Measurements from ENCODE around the gene FGD1.

Gene FGD1

DNA sequence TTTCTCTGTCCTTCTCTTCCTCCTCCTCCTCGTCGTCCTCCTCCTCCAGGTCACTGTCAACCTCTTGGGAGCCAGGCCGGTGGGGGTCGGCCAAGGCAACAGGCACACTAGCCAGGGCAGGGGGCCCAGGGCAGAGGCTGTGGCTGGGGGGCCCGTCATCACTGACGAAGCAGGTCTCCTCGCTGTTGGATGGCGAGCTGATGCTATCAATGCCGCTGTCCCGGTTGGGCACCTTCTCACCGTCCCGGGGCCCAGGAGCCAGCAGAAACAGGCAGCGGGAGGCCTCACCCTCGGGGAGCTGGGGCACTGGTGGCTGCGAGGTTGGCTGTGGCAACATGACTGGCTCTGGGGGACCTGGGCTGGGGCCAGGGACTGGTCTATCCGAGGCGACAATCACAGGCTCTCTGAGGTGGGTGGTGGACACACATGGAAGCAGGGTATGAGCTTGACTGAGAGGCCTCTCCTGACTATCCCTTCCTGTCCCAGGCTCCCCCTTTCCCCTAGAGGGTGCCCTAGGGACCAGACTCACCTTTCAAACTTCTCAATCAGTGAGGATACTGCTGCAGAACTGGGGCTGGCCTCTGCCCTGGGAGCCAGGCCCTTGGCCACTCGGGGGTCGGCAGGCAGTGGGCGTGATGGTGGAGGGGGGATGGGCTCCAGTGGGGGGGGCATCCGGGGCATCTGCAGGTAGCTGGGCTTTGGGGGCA lies 25.8 kb downstream of the FGD1 start:
- DNase-seq = no peak

DNA sequence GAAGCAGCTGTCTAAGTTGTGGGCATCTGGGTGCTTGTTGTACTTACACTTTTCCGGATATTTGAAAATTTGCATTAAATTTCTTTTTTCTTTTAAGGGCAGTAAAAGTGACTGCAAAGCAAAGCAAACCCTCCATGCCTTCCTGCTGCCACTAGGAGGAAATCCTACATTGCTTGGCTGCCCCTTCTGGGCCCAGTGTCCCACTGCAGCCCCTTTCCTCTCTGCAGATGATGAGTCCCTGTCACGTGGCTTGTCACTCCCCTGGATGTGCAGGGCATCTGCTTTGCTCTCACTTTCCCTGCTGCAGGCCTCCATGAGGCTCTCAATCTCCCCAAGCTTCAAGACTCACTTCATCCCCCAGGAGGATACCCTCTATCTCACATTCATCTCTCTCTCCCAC lies 43.1 kb downstream of the FGD1 start:
- DNase-seq = no peak

DNA sequence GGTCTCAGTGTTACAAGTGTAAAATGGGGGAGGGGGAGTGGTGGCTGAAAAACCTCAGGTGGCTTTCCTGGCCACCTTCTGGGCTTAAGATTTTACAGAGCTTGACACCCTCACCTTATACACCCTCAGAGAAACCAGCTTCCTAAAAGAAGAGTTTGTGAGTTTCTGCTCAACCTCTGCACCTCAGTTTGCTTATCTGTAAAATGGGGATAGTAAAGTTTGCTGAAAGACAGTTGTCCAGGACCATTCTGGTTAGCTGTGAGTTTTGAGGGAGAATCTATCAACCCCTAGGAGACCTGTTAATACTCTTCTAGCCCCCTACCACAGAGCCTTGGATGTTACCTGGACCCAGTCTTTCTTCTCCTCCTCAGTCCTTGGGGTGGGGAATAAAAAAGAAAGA lies 46.1 kb downstream of the FGD1 start:
- DNase-seq = no peak

DNA sequence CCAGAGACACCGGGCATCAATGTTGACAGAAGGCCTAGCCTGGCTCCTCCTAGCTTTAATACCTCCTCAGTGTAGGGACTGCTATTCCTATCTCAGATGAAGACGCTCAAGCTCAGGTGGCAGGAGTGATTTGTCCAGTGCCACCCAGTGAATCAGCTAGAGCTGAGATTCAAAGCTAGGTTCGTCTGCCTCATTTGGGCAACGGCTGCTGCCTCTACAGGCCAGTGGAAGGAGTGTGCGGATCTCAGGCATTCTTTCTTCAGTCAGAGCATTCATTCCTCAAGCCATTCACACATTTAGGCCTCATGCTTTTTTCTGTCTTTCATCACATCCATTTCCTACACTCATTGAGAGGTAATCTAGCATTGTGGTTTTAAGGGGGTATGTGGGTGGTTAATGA lies 48.6 kb downstream of the FGD1 start:
- DNase-seq = no peak

DNA sequence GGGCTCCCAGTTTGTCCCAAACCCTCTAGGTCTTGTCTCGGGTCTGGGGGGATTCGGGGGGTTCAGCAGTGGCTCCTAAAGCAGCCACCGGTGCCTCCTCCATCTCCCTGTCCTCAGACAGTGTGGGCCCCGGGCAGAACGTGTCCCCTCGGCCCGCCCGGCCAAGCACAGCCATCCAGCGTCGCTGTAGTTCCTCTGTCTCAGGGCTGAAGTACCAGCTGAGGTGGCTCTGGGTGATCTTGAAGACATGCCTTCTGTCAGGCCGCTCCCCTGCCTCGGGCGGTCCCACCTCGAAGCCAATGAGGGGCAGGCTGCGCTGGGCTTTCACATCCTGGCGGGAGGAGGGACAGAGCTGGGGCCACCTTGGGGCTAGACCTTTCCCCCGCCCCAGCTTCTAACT lies 50.0 kb downstream of the FGD1 start:
- no peak for DNase-seq

DNA sequence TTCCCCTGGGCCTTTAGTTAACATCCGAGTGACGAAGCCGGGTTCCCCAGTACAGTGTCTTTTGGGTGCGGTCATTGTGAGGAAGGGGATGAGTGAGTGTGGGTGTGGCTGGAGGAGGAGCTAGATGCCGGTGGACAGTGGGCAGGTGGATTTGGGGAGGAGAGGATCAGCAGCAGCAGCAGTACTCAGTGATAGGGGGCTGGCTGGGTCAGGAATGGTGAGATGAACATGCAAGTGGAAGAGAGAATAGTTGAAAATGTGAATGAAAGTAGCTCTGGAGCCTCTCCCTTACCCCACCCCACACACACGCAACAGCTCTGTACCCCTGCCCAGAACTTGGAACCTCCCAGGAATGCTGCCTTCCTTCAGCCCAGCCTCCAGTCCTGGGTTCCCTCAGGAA lies 51.3 kb downstream of the FGD1 start:
- DNase-seq = no peak

DNA sequence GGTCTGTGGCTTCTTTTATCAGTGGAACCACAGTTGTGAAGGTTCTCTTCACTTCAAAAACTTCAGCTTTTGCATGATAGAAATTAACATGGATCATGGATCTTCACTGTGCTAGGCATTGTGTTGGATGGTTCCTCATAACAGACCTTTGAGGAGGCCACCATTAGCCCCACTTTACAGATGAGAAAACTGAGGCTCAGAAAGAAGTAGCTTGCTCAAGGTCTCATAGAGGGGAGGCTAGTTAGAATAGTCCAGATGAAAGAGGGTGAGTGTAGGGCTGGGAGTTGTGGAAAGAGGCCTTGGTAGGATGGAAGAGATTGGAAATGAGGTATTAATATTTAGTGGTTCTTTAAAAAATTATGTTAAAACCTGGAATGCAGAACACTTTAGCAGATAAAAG lies 53.2 kb downstream of the FGD1 start:
- no peak for DNase-seq

DNA sequence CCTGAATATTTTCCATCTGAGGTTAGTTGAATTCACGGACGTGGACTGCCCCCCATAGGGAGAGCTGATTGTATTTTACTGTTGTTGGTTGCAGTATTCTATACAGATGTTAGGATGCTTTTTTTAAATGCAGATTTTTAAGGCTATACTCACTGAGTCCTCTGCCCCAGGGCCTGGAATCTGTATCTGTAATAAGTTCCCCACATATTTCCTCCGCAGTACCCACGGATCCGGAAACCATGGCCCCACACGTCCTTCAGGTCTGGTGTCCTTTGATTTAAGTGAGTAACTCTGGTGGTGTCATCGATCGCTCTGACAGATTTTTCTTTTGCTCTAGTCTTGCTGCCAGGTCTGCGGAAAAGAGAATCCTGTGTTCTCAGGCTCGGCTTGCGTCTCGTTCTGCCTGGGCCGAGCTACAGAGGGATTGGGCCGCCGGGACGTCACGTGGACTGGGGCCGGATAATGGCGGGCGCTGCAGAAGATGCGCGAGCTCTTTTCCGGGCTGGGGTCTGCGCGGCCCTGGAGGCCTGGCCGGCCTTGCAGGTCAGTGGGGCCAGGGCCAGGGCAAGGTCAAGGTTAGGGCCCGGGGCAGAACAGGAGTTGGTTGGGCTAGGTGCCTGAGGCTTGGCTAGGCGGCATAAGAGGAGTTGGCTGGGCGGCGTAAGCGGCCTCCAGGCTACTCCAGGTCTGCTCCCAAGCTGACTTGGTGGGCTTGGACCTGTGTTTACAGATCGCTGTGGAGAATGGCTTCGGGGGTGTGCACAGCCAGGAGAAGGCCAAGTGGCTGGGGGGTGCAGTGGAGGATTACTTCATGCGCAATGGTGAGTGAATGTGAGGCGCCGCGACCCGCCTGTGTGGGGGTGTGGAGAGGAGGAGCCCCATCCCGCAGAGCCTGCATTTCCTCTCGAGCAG lies 55.8 kb downstream of the FGD1 start, which contains the start of gene TSR2:
Gene TSR2 (plus strand): TSS at position 445 of the 912 bp plus-strand sequence. CDS start 18 bp downstream, at position 463.
- DNase-seq = peak; percentile 67 to 74

DNA sequence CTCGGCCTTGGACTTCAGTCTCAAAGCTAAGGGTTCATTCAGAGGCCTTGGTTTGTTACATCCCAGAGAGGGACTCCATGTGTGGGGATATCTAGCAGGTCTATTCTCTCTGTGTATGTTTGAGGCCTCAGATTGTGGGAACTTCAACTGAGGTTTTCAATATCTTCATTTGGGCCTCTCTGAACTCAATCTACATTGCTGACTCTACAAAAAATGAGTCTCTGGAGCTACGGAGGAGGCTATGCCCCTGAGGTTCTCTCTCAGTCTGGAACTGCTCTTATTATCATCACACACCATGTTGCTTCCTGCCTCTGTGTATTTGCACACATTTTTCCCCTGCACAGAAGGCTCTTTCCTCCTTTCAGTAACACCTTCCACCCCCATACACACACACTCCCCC lies 60.9 kb downstream of the FGD1 start:
- no peak for DNase-seq

DNA sequence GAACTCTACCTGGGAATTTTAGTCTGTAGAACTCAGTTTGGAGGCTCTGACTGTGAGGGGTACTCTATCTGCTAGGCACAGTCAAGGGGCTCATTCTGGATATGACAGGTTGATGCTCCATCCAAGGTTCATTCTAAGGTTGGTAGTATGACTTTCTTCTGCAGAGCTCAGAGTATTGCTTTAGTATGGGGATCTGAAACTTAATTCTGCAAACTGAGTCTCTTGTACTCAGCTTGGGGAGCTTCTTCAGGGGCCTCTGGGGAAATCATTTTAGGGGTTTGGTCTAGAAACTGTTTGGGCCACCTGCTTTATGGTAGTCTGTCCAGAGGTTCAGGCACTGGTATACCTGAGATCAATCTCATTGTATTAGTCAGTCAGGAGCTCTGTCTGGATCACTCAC lies 65.5 kb downstream of the FGD1 start:
- DNase-seq = no peak

DNA sequence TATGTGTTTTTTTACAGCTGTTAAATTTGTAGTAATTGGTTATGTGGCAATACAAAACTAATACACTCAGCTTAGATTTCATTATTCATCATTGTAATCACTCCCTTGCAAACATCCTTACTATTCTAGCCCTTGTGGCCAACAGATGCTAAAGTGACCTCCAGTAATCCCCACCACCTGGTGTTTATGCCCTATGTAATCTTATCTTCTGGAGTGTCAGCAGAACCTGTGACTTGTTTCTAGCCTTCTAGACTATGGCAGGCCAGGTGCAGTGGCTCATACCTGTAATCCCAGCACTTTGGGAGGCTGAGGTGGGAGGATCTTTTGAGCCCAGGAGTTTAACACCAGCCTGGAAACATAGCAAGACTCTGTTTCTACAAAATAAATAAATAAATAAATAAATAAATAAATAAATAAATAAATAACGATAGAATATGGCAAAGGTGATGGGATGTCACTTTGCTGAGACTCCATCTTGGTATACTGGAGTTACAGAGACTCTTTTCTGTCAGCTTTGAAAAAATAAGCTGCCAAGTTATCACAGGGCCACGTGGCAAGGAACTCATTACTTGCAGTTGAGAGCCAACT lies 68.1 kb downstream of the FGD1 start:
- DNase-seq = no peak

DNA sequence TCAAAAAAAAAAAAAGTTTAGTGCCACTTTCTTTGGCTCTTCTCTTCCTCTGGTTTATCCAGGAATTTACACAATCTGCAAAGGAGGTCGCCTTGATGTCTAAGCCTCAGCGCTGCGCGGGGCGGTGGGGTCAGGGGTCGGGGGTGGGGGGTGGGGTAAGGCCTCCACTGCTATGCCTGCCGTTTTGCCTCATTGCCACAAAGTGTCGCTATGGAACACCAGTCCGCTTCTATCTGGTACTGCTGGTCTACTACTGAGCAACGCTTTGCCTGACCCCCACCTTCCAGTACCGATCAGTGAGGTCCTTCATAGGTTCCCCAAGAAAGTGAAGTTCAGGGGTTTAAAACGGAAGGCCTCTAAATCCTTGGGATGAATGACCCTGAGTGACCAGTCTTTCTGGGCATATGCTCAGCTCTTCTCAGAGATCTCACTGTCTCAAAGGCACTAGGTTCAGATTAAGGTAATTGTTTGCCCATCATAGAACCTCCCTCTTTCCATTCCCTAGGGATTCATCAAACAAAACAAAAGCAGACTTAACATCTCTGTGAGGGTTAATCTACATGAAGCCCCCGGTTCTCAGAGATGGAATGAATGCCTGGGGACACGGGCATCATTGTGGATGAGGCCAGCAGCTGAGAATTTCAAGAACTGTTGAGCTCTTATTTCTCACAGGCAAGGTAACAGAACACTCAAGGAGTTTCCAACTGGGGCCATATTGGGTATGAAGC lies 72.7 kb downstream of the FGD1 start:
- DNase-seq = no peak

DNA sequence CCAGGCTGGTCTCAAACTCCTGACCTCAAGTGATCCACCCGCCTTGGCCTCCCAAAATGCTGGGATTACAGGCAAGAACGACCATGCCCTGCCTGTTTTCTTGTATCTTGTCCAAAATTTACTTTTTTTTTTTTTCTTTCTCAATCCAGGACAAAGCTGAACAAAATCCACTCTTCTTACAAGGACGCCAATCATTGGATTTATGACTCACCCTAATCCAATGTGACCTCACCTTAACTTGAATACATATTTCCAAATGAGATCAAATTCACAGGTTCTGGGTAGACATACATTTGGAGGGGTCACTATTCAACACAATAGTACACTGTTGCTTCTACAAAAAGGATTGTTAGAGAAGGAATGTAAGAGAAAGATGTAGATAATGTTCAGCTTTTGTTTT lies 73.9 kb downstream of the FGD1 start:
- no peak for DNase-seq

DNA sequence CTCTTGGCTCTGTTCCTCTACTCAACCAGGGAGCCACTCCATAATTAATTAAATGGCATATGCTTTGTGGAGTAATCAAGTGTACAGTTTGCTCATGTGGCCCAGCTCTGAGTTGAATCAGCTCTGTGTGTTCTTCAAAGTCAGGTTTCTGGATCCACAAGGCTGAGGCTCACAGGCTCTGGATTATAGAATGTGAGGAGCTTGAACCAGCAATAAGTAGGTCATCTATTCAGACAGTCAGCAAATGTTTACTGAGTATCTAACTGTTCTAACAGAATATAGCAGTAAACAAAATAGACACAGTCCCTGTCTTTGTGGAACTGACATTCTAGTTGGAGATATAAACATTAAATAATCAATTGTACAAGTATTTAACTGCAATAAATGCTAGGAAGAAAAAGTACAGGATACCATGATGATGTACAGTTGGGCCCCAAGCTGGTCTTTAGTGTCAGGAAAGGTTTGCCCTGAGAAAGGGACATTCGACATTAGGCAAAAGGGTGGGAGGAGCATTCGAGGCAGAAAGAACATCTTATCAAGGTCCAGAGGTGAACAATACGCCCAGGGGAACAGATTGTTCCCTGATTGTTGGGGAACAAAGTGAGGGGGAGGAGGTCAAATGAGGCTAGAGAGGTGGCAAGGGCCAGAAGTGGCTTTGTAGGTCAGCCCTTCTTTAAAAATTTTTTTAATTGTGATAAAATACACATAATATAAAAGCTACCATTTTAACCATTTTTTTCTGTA lies 76.3 kb downstream of the FGD1 start:
- no peak for DNase-seq

DNA sequence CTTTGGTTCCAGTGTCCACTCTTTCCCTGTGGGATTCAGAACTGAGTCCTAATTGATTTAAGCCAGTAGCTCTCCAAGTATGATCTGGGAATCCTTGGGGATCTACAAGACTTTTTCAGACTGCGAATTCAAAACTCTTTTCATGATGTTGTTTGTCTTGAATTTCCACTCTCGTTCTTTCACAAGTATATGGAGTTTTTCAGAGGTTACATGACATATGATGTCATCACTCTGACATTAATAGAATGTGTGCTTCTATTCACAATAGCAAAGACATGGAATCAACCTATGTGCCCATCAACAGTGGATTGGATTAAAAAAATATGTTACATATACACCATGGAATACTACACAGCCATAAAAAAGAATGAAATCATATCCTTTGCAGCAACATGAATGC lies 79.1 kb downstream of the FGD1 start:
- DNase-seq = no peak

DNA sequence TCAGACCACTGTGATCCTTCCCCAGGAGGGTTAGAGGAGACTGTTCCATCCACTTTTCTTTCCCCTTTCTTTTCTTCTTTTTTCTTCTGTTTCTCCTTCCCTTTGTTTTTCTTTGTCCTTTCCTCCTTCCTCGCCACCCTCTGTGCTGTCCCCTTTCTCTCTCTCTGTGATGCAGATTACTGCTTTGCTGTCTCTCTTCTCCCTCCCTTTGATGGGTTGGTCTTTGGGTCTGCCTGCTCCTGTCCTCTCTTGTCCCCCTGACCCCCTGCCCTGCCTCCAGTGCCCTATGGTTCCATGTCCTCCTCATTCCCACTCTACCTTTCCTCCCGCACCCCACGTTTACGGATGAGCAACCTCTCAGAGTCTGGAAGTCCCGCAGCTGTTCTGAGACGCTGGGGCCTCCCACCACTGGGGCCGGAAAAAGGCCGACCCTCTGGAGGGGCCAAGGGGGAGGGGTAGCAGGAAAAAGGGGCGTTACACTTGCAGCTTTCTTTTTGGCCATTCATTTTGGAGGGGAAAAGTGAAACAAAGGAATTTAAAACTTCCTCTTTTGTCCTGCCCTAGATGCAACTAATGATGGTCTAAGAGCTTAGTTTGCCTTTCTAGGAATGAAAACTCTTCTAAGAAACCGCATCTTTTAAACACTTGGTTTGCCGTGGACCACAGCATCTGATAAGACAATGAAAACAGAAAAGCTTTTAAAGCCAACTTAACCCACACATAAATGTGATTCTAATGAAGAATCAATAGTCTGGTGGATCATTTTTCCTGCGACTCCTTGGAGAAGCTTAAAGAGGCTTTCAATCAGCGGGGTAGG lies 80.3 kb downstream of the FGD1 start:
- no peak for DNase-seq

DNA sequence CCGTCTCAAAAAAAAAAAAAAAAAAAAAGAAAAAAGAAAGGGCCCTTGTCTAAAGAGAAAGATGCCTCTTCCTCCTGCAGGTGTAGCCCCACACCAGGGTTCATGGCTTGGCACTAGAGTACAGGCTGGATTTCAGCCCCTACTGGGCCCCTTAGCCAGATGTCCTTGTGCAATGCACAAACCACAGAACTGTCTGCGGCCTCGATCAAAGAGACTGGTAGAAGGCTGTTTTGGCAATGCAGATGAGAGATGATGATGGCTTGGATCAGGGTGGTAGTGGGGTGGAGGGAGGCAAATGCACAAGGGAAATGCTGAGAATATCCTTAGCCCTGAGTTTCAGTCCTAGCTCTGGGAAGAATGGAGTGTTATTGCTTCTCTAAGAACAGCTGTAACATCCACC lies 82.3 kb downstream of the FGD1 start:
- no peak for DNase-seq

DNA sequence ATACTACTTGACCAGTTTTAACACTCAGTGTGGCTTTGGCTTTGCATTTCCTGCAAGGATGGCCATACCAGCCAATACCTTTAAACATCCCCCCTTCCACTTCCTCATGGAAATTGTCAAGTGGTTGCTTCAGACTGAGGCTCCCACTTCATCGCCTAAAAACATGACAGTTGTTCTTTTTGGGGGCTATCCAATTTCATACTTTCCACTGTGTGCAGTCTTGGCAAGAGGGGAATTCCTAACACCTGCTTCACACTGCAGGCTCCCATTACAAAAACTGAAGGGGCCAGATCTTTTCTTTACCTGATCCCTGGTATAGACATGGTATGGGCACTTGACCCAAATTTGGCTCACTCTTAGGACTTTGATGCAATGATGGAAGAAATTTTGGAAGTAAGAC lies 84.3 kb downstream of the FGD1 start:
- no peak for DNase-seq

DNA sequence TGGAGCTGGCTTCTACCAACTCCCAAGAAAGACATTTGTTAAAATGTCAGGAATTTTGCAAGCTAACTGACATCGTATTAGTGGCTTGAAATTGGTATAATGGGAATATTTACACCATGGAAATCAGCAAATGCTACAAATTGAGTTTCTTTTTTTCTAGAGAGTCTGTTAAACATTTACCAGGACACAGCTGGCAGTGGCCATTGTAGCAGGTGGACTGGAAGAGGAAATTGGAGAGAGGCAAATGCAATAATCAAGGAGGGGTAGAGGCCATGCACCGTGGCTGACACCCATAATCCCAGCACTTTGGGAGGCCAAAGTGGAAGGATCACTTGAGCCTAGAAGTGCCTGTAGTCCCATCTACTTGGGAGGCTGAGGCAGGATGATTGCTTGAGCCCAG lies 88.8 kb downstream of the FGD1 start:
- DNase-seq = no peak

DNA sequence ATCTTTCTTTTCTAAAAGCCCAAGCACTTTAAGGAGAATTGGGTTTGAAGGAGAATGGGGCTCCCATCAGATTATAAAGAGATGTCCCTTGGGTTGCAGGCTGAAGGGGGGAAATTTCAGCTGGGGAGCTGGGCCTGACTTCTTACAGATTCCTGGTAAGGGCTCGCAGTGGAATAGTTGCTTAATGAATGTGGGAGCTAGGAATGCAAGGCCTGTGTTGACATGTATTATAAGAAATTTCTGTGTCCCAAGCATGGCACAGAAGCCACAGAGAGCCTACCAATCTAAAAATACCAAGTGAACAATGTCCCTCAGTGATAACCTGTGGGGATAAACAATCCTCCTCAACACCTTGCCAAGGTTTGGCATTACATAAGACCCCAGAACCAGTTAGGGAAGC lies 98.9 kb downstream of the FGD1 start:
- DNase-seq = no peak

Data from hippocampal formation (tissue), 2 donors.